Parathyroid adenoma (tissue), 2 donors: Measurements from ENCODE around the gene REPS1.

Experiments used
- H2AFZ ChIP-seq: fragments of 300-600 bp; sonication (generic); one replicate; pipeline ENCODE4 v1.7.0; 2017; ENCODE audit warnings: antibody characterized with exemption, mild to moderate bottlenecking
- H3K27ac ChIP-seq: fragments of 300-600 bp; sonication (generic); one replicate; pipeline ENCODE4 v1.7.0; 2017
- H3K27me3 ChIP-seq: fragments of 300-600 bp; sonication (generic); one replicate; pipeline ENCODE4 v1.7.0; 2017; ENCODE audit warnings: low read length; ENCODE audit not compliant: control insufficient read depth, insufficient read depth
- H3K36me3 ChIP-seq: fragments of 300-600 bp; sonication (generic); one replicate; pipeline ENCODE4 v1.7.0; 2017; ENCODE audit warnings: low read length; ENCODE audit not compliant: control insufficient read depth, insufficient read depth
- H3K4me1 ChIP-seq: fragments of 300-600 bp; sonication (generic); one replicate; pipeline ENCODE4 v1.7.0; 2017; ENCODE audit warnings: control low read depth
- H3K4me2 ChIP-seq: fragments of 300-600 bp; sonication (generic); one replicate; pipeline ENCODE4 v1.7.0; 2017; ENCODE audit warnings: low read length
- H3K4me3 ChIP-seq: fragments of 300-600 bp; sonication (generic); one replicate; pipeline ENCODE4 v1.7.0; 2017; ENCODE audit warnings: low read depth, low read length
- H3K79me2 ChIP-seq: fragments of 300-600 bp; sonication (generic); one replicate; pipeline ENCODE4 v1.7.0; 2017; ENCODE audit warnings: control low read depth
- H3K9ac ChIP-seq: fragments of 300-600 bp; sonication (generic); one replicate; pipeline ENCODE4 v1.7.0; 2017; ENCODE audit warnings: mild to moderate bottlenecking
- H3K9me3 ChIP-seq: fragments of 300-600 bp; sonication (generic); one replicate; pipeline ENCODE4 v1.7.0; 2017; ENCODE audit warnings: low read length; ENCODE audit not compliant: control insufficient read depth
- TF ChIP-seq, protein P1 (sequence below): fragments of 300-600 bp; sonication (generic); IDR thresholded peaks from one replicate; pipeline ENCODE4 v1.7.0; 2017; ENCODE audit warnings: antibody characterized with exemption, mild to moderate bottlenecking
- donor health status: primary hyperparathyroidism.

The REPS1 gene

DNA sequence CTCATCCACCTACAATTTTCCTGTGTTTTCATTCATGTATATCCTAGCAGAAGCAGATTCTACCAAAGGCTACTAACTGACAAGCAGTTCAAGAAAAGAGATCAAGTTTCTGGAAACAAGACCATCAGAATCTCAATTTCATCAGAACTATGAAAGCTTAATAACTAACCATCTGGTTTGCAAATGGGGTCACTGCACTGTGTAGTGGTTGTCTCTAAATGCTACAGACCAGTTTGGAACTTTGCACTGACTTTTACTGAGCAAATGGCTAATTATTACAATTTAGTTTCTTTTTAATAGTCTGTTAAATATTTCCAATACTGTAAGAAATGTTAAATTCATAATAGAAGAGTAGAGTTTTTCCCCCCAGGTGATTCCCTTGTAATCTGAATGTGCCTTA, 64.5 kb downstream of the REPS1 start:
- no peak overlapping the region for H3K9ac ChIP-seq
- no peak overlapping the region for H3K4me3 ChIP-seq
- TF ChIP-seq, protein P1, sequence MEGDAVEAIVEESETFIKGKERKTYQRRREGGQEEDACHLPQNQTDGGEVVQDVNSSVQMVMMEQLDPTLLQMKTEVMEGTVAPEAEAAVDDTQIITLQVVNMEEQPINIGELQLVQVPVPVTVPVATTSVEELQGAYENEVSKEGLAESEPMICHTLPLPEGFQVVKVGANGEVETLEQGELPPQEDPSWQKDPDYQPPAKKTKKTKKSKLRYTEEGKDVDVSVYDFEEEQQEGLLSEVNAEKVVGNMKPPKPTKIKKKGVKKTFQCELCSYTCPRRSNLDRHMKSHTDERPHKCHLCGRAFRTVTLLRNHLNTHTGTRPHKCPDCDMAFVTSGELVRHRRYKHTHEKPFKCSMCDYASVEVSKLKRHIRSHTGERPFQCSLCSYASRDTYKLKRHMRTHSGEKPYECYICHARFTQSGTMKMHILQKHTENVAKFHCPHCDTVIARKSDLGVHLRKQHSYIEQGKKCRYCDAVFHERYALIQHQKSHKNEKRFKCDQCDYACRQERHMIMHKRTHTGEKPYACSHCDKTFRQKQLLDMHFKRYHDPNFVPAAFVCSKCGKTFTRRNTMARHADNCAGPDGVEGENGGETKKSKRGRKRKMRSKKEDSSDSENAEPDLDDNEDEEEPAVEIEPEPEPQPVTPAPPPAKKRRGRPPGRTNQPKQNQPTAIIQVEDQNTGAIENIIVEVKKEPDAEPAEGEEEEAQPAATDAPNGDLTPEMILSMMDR = no peak
- no peaks in the 10 kb centered on the region for H3K27me3 ChIP-seq
- no peak overlapping the region for H3K27ac ChIP-seq
- H3K4me2 ChIP-seq = no peak overlapping the region
- no peaks in the 10 kb centered on the region for H3K9me3 ChIP-seq
- H3K36me3 ChIP-seq = peaks cover 4% of the 10 kb centered on the region
- H3K79me2 ChIP-seq = no peaks in the 10 kb centered on the region
- H2AFZ ChIP-seq = no peak overlapping the region
- no peaks in the 10 kb centered on the region for H3K4me1 ChIP-seq

DNA sequence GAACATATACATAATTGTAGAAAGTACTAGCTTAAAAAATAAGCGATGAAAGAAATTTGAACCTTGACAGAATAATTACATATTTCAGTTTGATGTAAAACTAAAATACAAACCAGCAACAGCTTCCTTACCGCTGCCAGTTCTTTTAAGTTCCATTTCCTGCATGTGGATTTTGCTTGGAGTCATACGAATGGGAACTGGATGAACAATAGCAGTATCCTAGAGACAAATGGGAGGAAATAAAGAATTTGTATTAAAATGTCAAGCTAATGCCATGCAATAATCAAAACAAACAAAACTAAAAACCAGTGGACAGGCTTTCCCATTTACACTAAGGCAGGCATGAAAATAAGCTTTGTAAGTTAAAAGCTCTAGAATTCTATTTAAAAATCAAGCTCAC, 67.1 kb downstream of the REPS1 start:
- no peaks in the 10 kb centered on the region for H3K27me3 ChIP-seq
- no peak overlapping the region for H3K9ac ChIP-seq
- peaks cover 4% of the 10 kb centered on the region for H3K36me3 ChIP-seq
- H3K9me3 ChIP-seq = no peaks in the 10 kb centered on the region
- TF ChIP-seq, protein P1 = no peak
- H3K4me1 ChIP-seq = no peaks in the 10 kb centered on the region
- H3K27ac ChIP-seq = no peak overlapping the region
- H2AFZ ChIP-seq = no peak overlapping the region
- no peak overlapping the region for H3K4me2 ChIP-seq
- H3K4me3 ChIP-seq = no peak overlapping the region
- H3K79me2 ChIP-seq = no peaks in the 10 kb centered on the region

DNA sequence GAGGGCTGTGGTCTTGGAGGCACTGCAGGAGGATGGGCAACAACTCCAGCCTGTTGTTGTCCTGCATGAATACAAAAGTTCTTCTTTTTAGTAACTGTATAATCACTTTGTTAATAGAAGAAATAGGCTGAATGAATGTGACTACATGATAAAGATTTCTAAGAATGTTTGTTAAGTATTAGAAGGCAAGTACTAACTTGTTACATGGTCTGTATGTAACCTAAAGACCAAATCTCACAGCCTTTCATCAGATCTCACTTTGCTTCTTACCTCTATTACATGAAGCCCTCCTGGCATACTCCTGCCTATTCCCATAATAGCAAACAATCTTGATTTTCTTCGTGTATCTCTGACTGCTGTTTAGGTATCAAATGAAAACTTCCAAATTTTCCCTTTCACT, 73.4 kb downstream of the REPS1 start:
- Histone ChIP-seq H2AFZ (no peak overlapping the region), H3K27ac (no peak overlapping the region), H3K79me2 (no peaks in the 10 kb centered on the region), H3K9ac (no peak overlapping the region), H3K27me3 (no peaks in the 10 kb centered on the region), H3K36me3 (no peaks in the 10 kb centered on the region), H3K9me3 (no peaks in the 10 kb centered on the region), H3K4me2 (no peak overlapping the region), H3K4me3 (no peak overlapping the region), H3K4me1 (no peaks in the 10 kb centered on the region)
- TF ChIP-seq, protein P1 = no peak

DNA sequence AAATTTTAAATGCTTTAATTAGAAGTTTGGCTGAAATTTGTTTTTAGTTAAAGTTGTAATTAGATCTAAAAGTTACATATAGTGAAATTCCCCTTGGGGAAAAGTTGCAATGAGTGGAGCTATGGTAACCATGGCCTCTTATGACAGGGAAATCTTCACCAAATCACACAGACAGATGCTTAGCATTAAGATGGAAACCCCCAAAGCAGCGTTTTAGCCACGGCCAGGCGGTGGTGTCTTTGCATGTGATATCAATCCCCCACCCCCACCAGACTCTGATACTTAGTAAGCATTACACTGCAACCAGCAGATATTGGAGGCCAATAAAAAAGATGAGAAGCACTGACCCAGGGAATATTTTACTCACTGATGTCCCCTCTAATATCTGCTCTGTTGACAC, 75.7 kb downstream of the REPS1 start:
- TF ChIP-seq, protein P1 = no peak
- Histone ChIP-seq H3K27ac (no peak overlapping the region), H3K36me3 (no peaks in the 10 kb centered on the region), H3K9ac (no peak overlapping the region), H3K27me3 (no peaks in the 10 kb centered on the region), H3K4me2 (no peak overlapping the region), H2AFZ (no peak overlapping the region), H3K79me2 (no peaks in the 10 kb centered on the region), H3K9me3 (no peaks in the 10 kb centered on the region), H3K4me1 (peaks cover 3% of the 10 kb centered on the region), H3K4me3 (no peak overlapping the region)

DNA sequence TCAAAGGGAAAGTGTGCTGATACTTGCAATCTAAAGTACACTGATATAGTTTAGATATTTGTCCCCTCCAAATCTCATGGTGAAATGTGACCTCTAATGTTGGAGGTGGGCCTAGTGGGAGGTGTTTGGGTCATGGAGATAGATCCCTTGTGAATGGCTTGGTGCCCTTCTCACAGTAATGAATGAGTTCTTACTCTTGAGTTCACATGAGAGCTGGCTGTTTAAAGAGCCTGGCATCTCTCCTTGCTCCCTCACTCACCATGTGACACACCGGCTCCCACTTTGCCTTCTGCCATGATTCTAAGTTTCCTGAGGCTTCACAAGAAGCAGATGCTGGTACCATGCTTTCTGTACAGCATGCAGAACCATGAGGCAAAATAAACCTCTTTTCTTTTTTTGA, 78.1 kb downstream of the REPS1 start:
- Histone ChIP-seq H3K9me3 (no peaks in the 10 kb centered on the region), H2AFZ (no peak overlapping the region), H3K4me2 (no peak overlapping the region), H3K4me3 (no peak overlapping the region), H3K27ac (no peak overlapping the region), H3K79me2 (no peaks in the 10 kb centered on the region), H3K9ac (no peak overlapping the region), H3K4me1 (peaks cover 3% of the 10 kb centered on the region), H3K36me3 (no peaks in the 10 kb centered on the region), H3K27me3 (no peaks in the 10 kb centered on the region)
- TF ChIP-seq, protein P1 = no peak
